OCI-LY7 (cell line): ENCODE measurements around the gene LRRC28. TPM values are rescaled to one million over a fixed set of nuclear protein-coding genes. Genes with fewer than 3 reads are reported as not detected.

ENCODE experiments used
- BruUV-seq: library from RNA; stranded (reverse); fragments of 400-500 nt; replicated peaks from 2 replicates; lab custom pipeline; 2021; lab: Mats Ljungman, UMichigan
- CTCF ChIA-PET: fragments of 300-600 bp; sonication (Branson Sonifier 250); formaldehyde crosslinking; loops from one replicate; lab custom pipeline; 2022; ENCODE audit warnings: antibody characterized with exemption; ENCODE audit not compliant: unreplicated experiment; lab: Charles Lee
- POLR2A ChIA-PET: fragments of 300-600 bp; sonication (Branson Sonifier 250); formaldehyde crosslinking; loops from one replicate; lab custom pipeline; 2022; ENCODE audit warnings: antibody characterized with exemption; lab: Charles Lee
- DNase-seq: peaks from one replicate; pipeline ENCODE4 v3.0.0-alpha.2; 2015; ENCODE audit warnings: low spot score
- H2AFZ ChIP-seq: fragments of 200-600 bp; sonication (generic), shearing (Covaris generic); 2 replicates; pipeline ENCODE4 v1.6.1; 2014; ENCODE audit warnings: mild to moderate bottlenecking, antibody characterized with exemption, low read length, moderate library complexity
- H3K27ac ChIP-seq: fragments of 200-600 bp; sonication (generic); 2 replicates; pipeline ENCODE4 v1.5.1; 2014; ENCODE audit warnings: mixed run types, low read depth, mild to moderate bottlenecking, moderate library complexity, low read length, inconsistent platforms; ENCODE audit not compliant: poor library complexity, severe bottlenecking
- H3K36me3 ChIP-seq: fragments of 200-600 bp; sonication (generic); 2 replicates; pipeline ENCODE4 v1.6.1; 2014; ENCODE audit warnings: mild to moderate bottlenecking, antibody characterized with exemption, low read length, moderate library complexity, mixed read lengths; ENCODE audit not compliant: insufficient read depth
- H3K4me1 ChIP-seq: fragments of 200-600 bp; sonication (generic); 2 replicates; pipeline ENCODE4 v1.5.1; 2014; ENCODE audit warnings: mild to moderate bottlenecking, low read length; ENCODE audit not compliant: insufficient read depth, poor library complexity, severe bottlenecking
- H3K4me2 ChIP-seq: fragments of 200-600 bp; sonication (generic); 2 replicates; pipeline ENCODE4 v1.6.1; 2014; ENCODE audit warnings: mild to moderate bottlenecking, low read length
- H3K4me3 ChIP-seq: fragments of 200-600 bp; sonication (generic); 2 replicates; pipeline ENCODE4 v1.5.1; 2014; ENCODE audit warnings: mild to moderate bottlenecking, low read depth, low read length; ENCODE audit not compliant: poor library complexity, severe bottlenecking
- H3K79me2 ChIP-seq: fragments of 200-600 bp; sonication (generic); 2 replicates; pipeline ENCODE4 v1.6.1; 2016; ENCODE audit warnings: low read depth, mild to moderate bottlenecking, low read length, moderate library complexity, mixed read lengths; ENCODE audit not compliant: insufficient read depth
- H3K9me2 ChIP-seq: fragments of 200-600 bp; sonication (generic); 2 replicates; pipeline ENCODE4 v1.6.1; 2016; ENCODE audit warnings: mild to moderate bottlenecking, low read length, mixed read lengths; ENCODE audit not compliant: insufficient read depth
- H3K9me3 ChIP-seq: fragments of 200-600 bp; sonication (generic); 2 replicates; pipeline ENCODE4 v1.6.1; 2014; ENCODE audit warnings: mild to moderate bottlenecking, mixed run types, low read length, mixed read lengths
- H4K20me1 ChIP-seq: fragments of 200-600 bp; sonication (generic); 2 replicates; pipeline ENCODE4 v1.6.1; 2014; ENCODE audit warnings: mild to moderate bottlenecking, antibody characterized with exemption, low read length, moderate library complexity, mixed read lengths; ENCODE audit not compliant: insufficient read depth
- CTCF ChIP-seq: fragments of 200-600 bp; sonication (generic); conservative IDR thresholded peaks from 2 replicates; pipeline ENCODE4 v1.5.1; 2014; ENCODE audit warnings: mild to moderate bottlenecking, antibody characterized with exemption, low read length, moderate library complexity, mixed read lengths
- EZH2phosphoT487 ChIP-seq: fragments of 200-600 bp; sonication (generic); IDR thresholded peaks from 2 replicates; pipeline ENCODE4 v1.6.1; 2018; ENCODE audit warnings: low read depth, borderline replicate concordance, mild to moderate bottlenecking, mixed run types, antibody characterized with exemption, low read length, moderate library complexity, mixed read lengths
- intact Hi-C: fragments of 100-400 bp; cut with micrococcal nuclease; formaldehyde crosslinking; loops from one replicate; pipeline ENCODE4 v1.10.0; 2022; ENCODE audit not compliant: unreplicated experiment
- total RNA-seq, 2 experiments: library from RNA; depleted of rRNA in 1 of 2; stranded (reverse); fragments of >200 nt in 1 of 2; shearing (Covaris generic) in 1 of 2; gene quantifications; 2 replicates each; pipeline ENCODE4 v1.2.3, GENCODE V29; 2014 to 2022

The LRRC28 gene
- total RNA-seq, 2 experiments from 2014 or later, result 25.7 to 30.2 TPM

- intact Hi-C loops, result no loop called here
- Histone ChIP-seq H3K4me2 (no peak overlapping the region), H3K4me3 (no peak overlapping the region), H3K9me3 (no peaks in the 10 kb centered on the region), H3K36me3 (no peaks in the 10 kb centered on the region), H2AFZ (no peak overlapping the region), H3K27ac (no peak overlapping the region), H3K4me1 (peaks cover 4% of the 10 kb centered on the region), H3K9me2 (no peaks in the 10 kb centered on the region), H4K20me1 (no peaks in the 10 kb centered on the region), H3K79me2 (no peaks in the 10 kb centered on the region)
- BruUV-seq, result no TSS peak
- ChIA-PET POLR2A (no interaction called here), CTCF (no interaction called here)
- no peak for DNase-seq
- TF ChIP-seq EZH2phosphoT487, result no peak
- TF ChIP-seq CTCF, result no peak
Observed at GRCh38 chr15:99283717-99284116, 32.4 kb downstream of the LRRC28 start.

GRCh38 chr15:99291643-99292042 is 40.4 kb downstream of the LRRC28 start:
- CTCF ChIA-PET, result no interaction called here
- H4K20me1 ChIP-seq, result no peaks in the 10 kb centered on the region
- H3K4me2 ChIP-seq, result no peak overlapping the region
- H3K4me1 ChIP-seq, result no peaks in the 10 kb centered on the region
- POLR2A ChIA-PET, result interaction anchor here (0.6 kb wide), 1 partner anchor 10 kb away, joined by 5 read pairs; no protein-coding TSS in a partner anchor
- no peak for TF ChIP-seq CTCF
- no TSS peak for BruUV-seq
- H3K9me2 ChIP-seq, result no peaks in the 10 kb centered on the region
- H3K4me3 ChIP-seq, result no peak overlapping the region
- no peaks in the 10 kb centered on the region for H3K9me3 ChIP-seq
- no peak for DNase-seq
- intact Hi-C loops, result no loop called here
- H3K27ac ChIP-seq, result no peak overlapping the region
- H3K79me2 ChIP-seq, result no peaks in the 10 kb centered on the region
- peaks cover 18% of the 10 kb centered on the region; the same call in 1 of the 2 replicates for H3K36me3 ChIP-seq
- no peak overlapping the region for H2AFZ ChIP-seq

- no peak overlapping the region for H3K27ac ChIP-seq
- H3K9me2 ChIP-seq, result no peaks in the 10 kb centered on the region
- POLR2A ChIA-PET, result interaction anchor here (0.9 kb wide), 1 partner anchor 8 kb away, joined by 3 read pairs; no protein-coding TSS in a partner anchor
- no peak overlapping the region for H3K4me2 ChIP-seq
- H3K4me1 ChIP-seq, result no peaks in the 10 kb centered on the region
- no peaks in the 10 kb centered on the region for H4K20me1 ChIP-seq
- no TSS peak for BruUV-seq
- intact Hi-C loops, result no loop called here
- peaks cover 17% of the 10 kb centered on the region; the same call in 1 of the 2 replicates for H3K36me3 ChIP-seq
- H3K9me3 ChIP-seq, result no peaks in the 10 kb centered on the region
- DNase-seq, result no peak
- no peaks in the 10 kb centered on the region for H3K79me2 ChIP-seq
- H3K4me3 ChIP-seq, result no peak overlapping the region
- H2AFZ ChIP-seq, result no peak overlapping the region
- no peak for TF ChIP-seq EZH2phosphoT487
- TF ChIP-seq CTCF, result no peak
- CTCF ChIA-PET, result no interaction called here
Observed at GRCh38 chr15:99295840-99296239, 44.6 kb downstream of the LRRC28 start.
